Keratinocyte (primary cell): ENCODE data around the gene UQCR10. TPM values are rescaled to one million over a fixed set of nuclear protein-coding genes. Genes with fewer than 3 reads are reported as not detected.

ENCODE experiments used
- DNase-seq: peaks from one replicate; pipeline ENCODE4 v3.0.0-alpha.2; 2011; ENCODE audit warnings: low read depth, missing footprints, low spot score
- FAIRE-seq: peaks from 2 replicates; lab custom pipeline; 2011; peaks lifted over from hg19 to GRCh38; lab: Jason Lieb, UNC
- H2AFZ ChIP-seq: 2 replicates; pipeline ENCODE4 v1.6.0; 2012; ENCODE audit warnings: low read length, control low read depth, inconsistent platforms; ENCODE audit not compliant: control insufficient read depth
- H3K27ac ChIP-seq: 2 replicates; pipeline ENCODE4 v1.5.1; 2011; ENCODE audit warnings: low read length; ENCODE audit not compliant: control insufficient read depth, insufficient read depth
- H3K27me3 ChIP-seq: 3 replicates; pipeline ENCODE4 v1.6.0; 2011; ENCODE audit warnings: low read length; ENCODE audit not compliant: control insufficient read depth, insufficient read depth; ENCODE audit errors: extremely low read depth
- H3K36me3 ChIP-seq, 2 experiments: 2 replicates in 1 of 2; 3 replicates in 1 of 2; pipeline ENCODE4 v1.5.1; 2011; ENCODE audit warnings: low read length in 2 of 2, mild to moderate bottlenecking in 1 of 2; ENCODE audit not compliant: control insufficient read depth in 2 of 2, insufficient read depth in 2 of 2; ENCODE audit errors: extremely low read depth in 1 of 2
- H3K4me1 ChIP-seq: 3 replicates; pipeline ENCODE4 v1.5.1; 2011; ENCODE audit warnings: low read length; ENCODE audit not compliant: control insufficient read depth, insufficient read depth; ENCODE audit errors: extremely low read depth
- H3K4me2 ChIP-seq: 3 replicates; pipeline ENCODE4 v1.6.0; 2011; ENCODE audit warnings: low read depth, low read length; ENCODE audit not compliant: control insufficient read depth, insufficient read depth; ENCODE audit errors: extremely low read depth
- H3K4me3 ChIP-seq, 3 experiments: fragments of 200-600 bp in 1 of 3; sonication (generic) in 1 of 3; 2 replicates in 2 of 3; 3 replicates in 1 of 3; pipeline ENCODE4 v1.5.1; 2011 to 2016; ENCODE audit warnings: low read length in 3 of 3, mild to moderate bottlenecking in 3 of 3, control low read depth in 2 of 3, inconsistent platforms in 1 of 3, low read depth in 1 of 3, mixed read lengths in 1 of 3, mixed run types in 1 of 3, moderate library complexity in 1 of 3; ENCODE audit not compliant: control insufficient read depth in 2 of 3, insufficient read depth in 2 of 3; ENCODE audit errors: extremely low read depth in 1 of 3
- H3K79me2 ChIP-seq: 2 replicates; pipeline ENCODE4 v1.6.0; 2012; ENCODE audit warnings: low read length; ENCODE audit not compliant: control insufficient read depth, insufficient read depth
- H3K9ac ChIP-seq: 3 replicates; pipeline ENCODE4 v1.6.0; 2011; ENCODE audit warnings: low read length; ENCODE audit not compliant: control insufficient read depth, insufficient read depth; ENCODE audit errors: extremely low read depth
- H3K9me1 ChIP-seq: 3 replicates; pipeline ENCODE4 v1.6.0; 2011; ENCODE audit warnings: low read length; ENCODE audit not compliant: control insufficient read depth, insufficient read depth; ENCODE audit errors: extremely low read depth
- H3K9me3 ChIP-seq: 2 replicates; pipeline ENCODE4 v1.5.1; 2012; ENCODE audit warnings: low read depth, low read length; ENCODE audit not compliant: control insufficient read depth
- H4K20me1 ChIP-seq: 3 replicates; pipeline ENCODE4 v1.6.0; 2011; ENCODE audit warnings: low read length; ENCODE audit not compliant: control insufficient read depth, insufficient read depth; ENCODE audit errors: extremely low read depth
- EZH2 ChIP-seq: IDR thresholded peaks from one replicate; pipeline ENCODE4 v1.6.1; 2012; ENCODE audit warnings: inconsistent platforms, mild to moderate bottlenecking, low read length, moderate library complexity
- dilution Hi-C: fragments of 300-500 bp; cut with MboI; formaldehyde crosslinking; loops from one replicate; pipeline ENCODE4 v1.7.0; 2020; ENCODE audit warnings: low sequenced_read_pairs; ENCODE audit not compliant: extremely low pct_ligation_motif_present
- polyA plus RNA-seq, 5 experiments: library from polyadenylated mRNA; depleted of rRNA in 3 of 5; stranded (reverse) in 3 of 5; stranded (forward) in 1 of 5; unstranded in 1 of 5; fragments of >200 nt; gene quantifications; 1 replicate in 1 of 5; 2 replicates in 3 of 5; 3 replicates in 1 of 5; pipeline versions ENCODE4 v1.2.1 to v1.2.3, GENCODE V29; 2011 to 2012; ENCODE audit warnings: missing spikeins in 2 of 5, low read depth in 1 of 5, low replicate concordance in 1 of 5
- TF ChIP-seq, protein P1 (sequence below), 3 experiments: IDR thresholded peaks in 1 of 3; conservative IDR thresholded peaks in 1 of 3; optimal IDR thresholded peaks in 1 of 3; 2 replicates in 2 of 3; 3 replicates in 1 of 3; pipeline versions ENCODE3 to v1.5.1; 2011; ENCODE audit warnings: low read length in 3 of 3, mild to moderate bottlenecking in 3 of 3, moderate library complexity in 2 of 3, control low read depth in 1 of 3, inconsistent platforms in 1 of 3; ENCODE audit not compliant: insufficient read depth in 2 of 3; ENCODE audit errors: extremely low read depth in 1 of 3

UQCR10 gene
- polyA plus RNA-seq, 1 donor (not counting 4 experiments of a cell fraction or from before 2014, with no cell fraction given) = 161 TPM

GRCh38 chr22:29740216-29740615 lies 27.0 kb upstream of the UQCR10 start:
- FAIRE-seq = no peak
- Histone ChIP-seq H3K9me3 (no peaks in the 10 kb centered on the region), H3K9me1 (no peaks in the 10 kb centered on the region), H3K9ac (no peak overlapping the region), H3K4me2 (no peak overlapping the region), H2AFZ (no peak overlapping the region), H3K79me2 (no peaks in the 10 kb centered on the region), H4K20me1 (no peaks in the 10 kb centered on the region), H3K4me3 (no peak overlapping the region), H3K27me3 (no peaks in the 10 kb centered on the region), H3K36me3 (peaks cover 0 to 5% of the 10 kb centered on the region in 2 experiments), H3K27ac (no peak overlapping the region), H3K4me1 (peaks cover 8% of the 10 kb centered on the region)
- TF ChIP-seq, protein P1, sequence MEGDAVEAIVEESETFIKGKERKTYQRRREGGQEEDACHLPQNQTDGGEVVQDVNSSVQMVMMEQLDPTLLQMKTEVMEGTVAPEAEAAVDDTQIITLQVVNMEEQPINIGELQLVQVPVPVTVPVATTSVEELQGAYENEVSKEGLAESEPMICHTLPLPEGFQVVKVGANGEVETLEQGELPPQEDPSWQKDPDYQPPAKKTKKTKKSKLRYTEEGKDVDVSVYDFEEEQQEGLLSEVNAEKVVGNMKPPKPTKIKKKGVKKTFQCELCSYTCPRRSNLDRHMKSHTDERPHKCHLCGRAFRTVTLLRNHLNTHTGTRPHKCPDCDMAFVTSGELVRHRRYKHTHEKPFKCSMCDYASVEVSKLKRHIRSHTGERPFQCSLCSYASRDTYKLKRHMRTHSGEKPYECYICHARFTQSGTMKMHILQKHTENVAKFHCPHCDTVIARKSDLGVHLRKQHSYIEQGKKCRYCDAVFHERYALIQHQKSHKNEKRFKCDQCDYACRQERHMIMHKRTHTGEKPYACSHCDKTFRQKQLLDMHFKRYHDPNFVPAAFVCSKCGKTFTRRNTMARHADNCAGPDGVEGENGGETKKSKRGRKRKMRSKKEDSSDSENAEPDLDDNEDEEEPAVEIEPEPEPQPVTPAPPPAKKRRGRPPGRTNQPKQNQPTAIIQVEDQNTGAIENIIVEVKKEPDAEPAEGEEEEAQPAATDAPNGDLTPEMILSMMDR (optimal IDR thresholded peaks at IDR 0.05 in 1 of 3, IDR thresholded peaks at IDR 0.05 in 1 of 3, conservative IDR thresholded peaks at IDR 0.05 in 1 of 3; ENCODE audit: extremely low read depth in 1 of 3, insufficient read depth in 2 of 3, low read length in 3 of 3) = no peak
- no peak for TF ChIP-seq EZH2
- no peak for DNase-seq
- dilution Hi-C loops = no loop called here

DNA sequence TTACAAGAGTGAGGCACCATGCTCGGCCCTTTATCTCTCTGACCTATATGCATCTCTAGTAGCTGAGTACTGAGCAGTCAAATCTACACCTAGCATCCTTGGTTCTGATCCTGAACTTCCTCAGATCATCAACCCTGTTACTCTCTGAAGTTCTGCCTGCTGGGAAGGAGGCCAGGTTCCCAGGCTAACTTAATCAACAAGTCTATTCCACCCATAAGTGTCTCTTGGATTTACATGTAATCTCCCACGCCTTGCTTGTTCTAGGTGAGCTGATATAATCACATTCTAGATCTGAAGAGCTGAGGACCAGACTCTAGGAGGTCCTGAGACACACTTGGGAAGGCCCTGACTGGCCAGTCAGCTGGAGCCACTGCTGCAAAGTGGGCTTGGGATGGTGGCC lies 25.2 kb upstream of the UQCR10 start:
- Histone ChIP-seq H3K36me3 (peaks cover 0 to 5% of the 10 kb centered on the region in 2 experiments), H4K20me1 (no peaks in the 10 kb centered on the region)
- no peak for FAIRE-seq

More for the DNA sequence above, 25.2 kb upstream of the UQCR10 start:
- no peaks in the 10 kb centered on the region for H3K9me1 ChIP-seq
- DNase-seq = no peak
- H3K4me2 ChIP-seq = no peak overlapping the region
- H3K27ac ChIP-seq = no peak overlapping the region
- no peak overlapping the region for H3K9ac ChIP-seq
- H3K27me3 ChIP-seq = no peaks in the 10 kb centered on the region
- no peaks in the 10 kb centered on the region for H3K9me3 ChIP-seq
- no peaks in the 10 kb centered on the region for H3K79me2 ChIP-seq
- dilution Hi-C loops = no loop called here
- peaks cover 14% of the 10 kb centered on the region for H3K4me1 ChIP-seq
- H3K4me3 ChIP-seq = no peak overlapping the region
- no peak for TF ChIP-seq EZH2
- TF ChIP-seq, protein P1 (optimal IDR thresholded peaks at IDR 0.05 in 1 of 3, IDR thresholded peaks at IDR 0.05 in 1 of 3, conservative IDR thresholded peaks at IDR 0.05 in 1 of 3; ENCODE audit: extremely low read depth in 1 of 3, insufficient read depth in 2 of 3, low read length in 3 of 3) = no peak
- no peak overlapping the region for H2AFZ ChIP-seq
